Ishikawa (cell line): ENCODE data around the gene PAPPA.

ENCODE experiments used
- CEBPB ChIP-seq: IDR thresholded peaks from 2 replicates; pipeline ENCODE4 v1.6.1; 2012
- CREB1 ChIP-seq: IDR thresholded peaks from 2 replicates; pipeline ENCODE4 v1.6.1; 2012; ENCODE audit warnings: low read depth
- EGR1 ChIP-seq: IDR thresholded peaks from 2 replicates; pipeline ENCODE4 v1.6.1; 2012
- EP300 ChIP-seq: IDR thresholded peaks from 2 replicates; pipeline ENCODE4 v1.6.1; 2012; ENCODE audit warnings: borderline replicate concordance
- FOXM1 ChIP-seq: IDR thresholded peaks from 2 replicates; pipeline ENCODE4 v1.6.1; 2012; ENCODE audit warnings: low read depth, borderline replicate concordance
- RAD21 ChIP-seq: IDR thresholded peaks from 2 replicates; pipeline ENCODE4 v1.6.1; 2012; ENCODE audit warnings: low read depth
- REST ChIP-seq: IDR thresholded peaks from 2 replicates; pipeline ENCODE4 v1.6.1; 2012; ENCODE audit warnings: low read depth, mild to moderate bottlenecking
- TAF1 ChIP-seq: IDR thresholded peaks from 2 replicates; pipeline ENCODE4 v1.6.1; 2012; ENCODE audit warnings: low read depth, mild to moderate bottlenecking
- TCF12 ChIP-seq: IDR thresholded peaks from 2 replicates; pipeline ENCODE4 v1.6.1; 2012; ENCODE audit warnings: low read depth
- TEAD4 ChIP-seq: IDR thresholded peaks from 2 replicates; pipeline ENCODE4 v1.6.1; 2012
- YY1 ChIP-seq: IDR thresholded peaks from 2 replicates; pipeline ENCODE4 v1.6.1; 2012; ENCODE audit warnings: low read depth
- TF ChIP-seq, protein P1 (sequence below): IDR thresholded peaks from 2 replicates; pipeline ENCODE4 v1.6.1; 2012

- no peak for TF ChIP-seq RAD21
- no peak for TF ChIP-seq CREB1
- TF ChIP-seq EP300 = no peak
- TF ChIP-seq TAF1 = no peak
- TF ChIP-seq TCF12 = no peak
- no peak for TF ChIP-seq TEAD4
- TF ChIP-seq, protein P1, sequence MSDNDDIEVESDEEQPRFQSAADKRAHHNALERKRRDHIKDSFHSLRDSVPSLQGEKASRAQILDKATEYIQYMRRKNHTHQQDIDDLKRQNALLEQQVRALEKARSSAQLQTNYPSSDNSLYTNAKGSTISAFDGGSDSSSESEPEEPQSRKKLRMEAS = no peak
- no peak for TF ChIP-seq REST
- no peak for TF ChIP-seq EGR1
- TF ChIP-seq FOXM1 = no peak
- no peak for TF ChIP-seq CEBPB
- no peak for TF ChIP-seq YY1
These were observed 192.2 kb downstream of the PAPPA start for GRCh38 chr9:116345817-116346216.
